CD4-positive, alpha-beta T cell treated with Interleukin-2 at 100 ng/mL for 4 hours (primary cell): ENCODE measurements around the gene CLEC18B.
"Not testable (repeated sequence)": the region's sequence is repeated elsewhere in the genome, so short reads cannot be mapped to it uniquely, and the experiment has no call there.

Experiments used
- DNase-seq: peaks from one replicate; pipeline ENCODE4 v3.0.0-alpha.2; 2020; ENCODE audit warnings: low spot score

CLEC18B gene

GRCh38 chr16:74406600-74407361 is 14.5 kb downstream of the CLEC18B start:
- not testable (repeated sequence) for DNase-seq

GRCh38 chr16:74404148-74404933 is 16.9 kb downstream of the CLEC18B start:
- not testable (repeated sequence) for DNase-seq

- not testable (repeated sequence) for DNase-seq
Observed at GRCh38 chr16:74400238-74400637, 21.0 kb downstream of the CLEC18B start.

- DNase-seq, result not testable (repeated sequence)
Observed at GRCh38 chr16:74398212-74398895, 22.9 kb downstream of the CLEC18B start.

- not testable (repeated sequence) for DNase-seq
Observed at GRCh38 chr16:74396521-74397017, 24.7 kb downstream of the CLEC18B start.

GRCh38 chr16:74394604-74395003 is 26.7 kb downstream of the CLEC18B start:
- DNase-seq, result not testable (repeated sequence)

GRCh38 chr16:74394131-74394530 is 27.1 kb downstream of the CLEC18B start:
- DNase-seq, result not testable (repeated sequence)

GRCh38 chr16:74391454-74392050 is 29.7 kb downstream of the CLEC18B start:
- not testable (repeated sequence) for DNase-seq

GRCh38 chr16:74382339-74383034 is 38.8 kb downstream of the CLEC18B start:
- DNase-seq, result not testable (repeated sequence)

- DNase-seq, result not testable (repeated sequence)
Observed at GRCh38 chr16:74373847-74374184, 47.5 kb downstream of the CLEC18B start.

- DNase-seq, result no peak
Observed at GRCh38 chr16:74372953-74373846, 48.1 kb downstream of the CLEC18B start.

GRCh38 chr16:74372369-74372768 is 48.9 kb downstream of the CLEC18B start:
- no peak for DNase-seq

GRCh38 chr16:74370338-74371135 is 50.7 kb downstream of the CLEC18B start:
- DNase-seq, result not testable (repeated sequence)

GRCh38 chr16:74368002-74368911 is 53.0 kb downstream of the CLEC18B start:
- peak; percentile 100 for DNase-seq

- DNase-seq, result not testable (repeated sequence)
Observed at GRCh38 chr16:74367469-74368001, 53.7 kb downstream of the CLEC18B start.

- DNase-seq, result not testable (repeated sequence)
Observed at GRCh38 chr16:74361646-74362610, 59.4 kb downstream of the CLEC18B start.
